Ovary (tissue), 9 donors: Measurements from ENCODE around the gene GCN1. TPM values are rescaled to one million over a fixed set of nuclear protein-coding genes. Genes with fewer than 3 reads are reported as not detected.
A peak's percentile ranks its signal among the peaks of the same experiment; 100 is the strongest.

Experiments
- DNase-seq, 5 donors: peaks; one replicate each; pipeline ENCODE4 v3.0.0-alpha.2; 2019 to 2020
- H3K27ac ChIP-seq, 2 donors: fragments of 200-600 bp; one replicate each; pipeline versions ENCODE4 v1.5.1 to v1.8.0; 2019 to 2022
- H3K27me3 ChIP-seq: fragments of 200-600 bp; one replicate; pipeline ENCODE4 v1.8.0; 2022
- H3K36me3 ChIP-seq: fragments of 200-600 bp; sonication (generic); one replicate; pipeline ENCODE4 v1.5.1; 2019
- H3K4me1 ChIP-seq: one replicate; pipeline ENCODE4 v1.8.1; 2013; ENCODE audit warnings: mild to moderate bottlenecking, moderate library complexity; ENCODE audit not compliant: insufficient read depth
- H3K4me3 ChIP-seq: fragments of 200-600 bp; sonication (generic); one replicate; pipeline ENCODE4 v1.5.1; 2017
- H3K9me3 ChIP-seq, 2 donors: fragments of 200-600 bp in 1 of 2; sonication (generic) in 1 of 2; one replicate each; pipeline versions ENCODE4 v1.5.1 to v1.8.1; 2013 to 2019; ENCODE audit warnings: mild to moderate bottlenecking in 1 of 2, moderate library complexity in 1 of 2
- CTCF ChIP-seq, 3 donors: fragments of 450-650 bp in 2 of 3; fragments of 200-600 bp in 1 of 3; IDR thresholded peaks; one replicate each; pipeline versions ENCODE4 v1.5.1 to v1.8.0; 2016 to 2022; ENCODE audit warnings: antibody characterized with exemption in 3 of 3, mild to moderate bottlenecking in 1 of 3
- EP300 ChIP-seq: sonication (generic); formaldehyde crosslinking; IDR thresholded peaks from one replicate; pipeline ENCODE4 v1.6.1; 2017; ENCODE audit warnings: antibody characterized with exemption
- POLR2A ChIP-seq: fragments of 450-650 bp; IDR thresholded peaks from one replicate; pipeline ENCODE4 v1.6.1; 2017; ENCODE audit warnings: antibody characterized with exemption, mild to moderate bottlenecking, moderate library complexity
- WGBS, 3 donors: extraction: QIAGEN DNeasy Blood & Tissue Kit in 1 of 3; methylation state at CpG; one replicate each; pipeline versions ENCODE4 v1.1.5 to v1.1.7; 2013 to 2017; 5-methylcytosine and 5-hydroxymethylcytosine counted together
- intact Hi-C, 4 donors: fragments of 100-400 bp; cut with DNase I; formaldehyde crosslinking; loops; one replicate each; pipeline versions ENCODE4 v1.11.0 to v1.15.1; 2022 to 2023
- polyA plus RNA-seq, 2 donors: library from polyadenylated mRNA; stranded (reverse); fragments of 200-250 nt in 1 of 2; fragments of 350-450 nt in 1 of 2; fragmentation: Illumina TruSeq in 1 of 2; extraction: RNeasy Lipid Tissue Mini Kit (QIAGEN cat#74804) in 1 of 2; gene quantifications; one replicate each; pipeline ENCODE4 v1.2.3, GENCODE V29; 2013 to 2014
- total RNA-seq, 7 donors: library from RNA; depleted of rRNA in 2 of 7; stranded (reverse); fragments of >200 nt in 2 of 7; fragmentation: NEBNext Ultra II Directional in 3 of 7; extraction: Animal tissue kit (Norgen Biotek cat#: 25700) in 3 of 7; gene quantifications; one replicate each; pipeline versions ENCODE4 v1.1.0 to v1.2.4, GENCODE V29; 2016 to 2023
- donor health status: DM: no; HTN: no; CAD: no; lungs with moderate emphysema.
- donor health status: DM: no; HTN: no; CAD: no.
- donor health status: Bipolar disorder and iron deficiency.
- donor health status: DM: yes; HTN: yes; CAD: no.
- donor health status: DM: no; HTN: no; CAD: no.
- donor health status: DM: yes; HTN: yes; CAD: no.

The GCN1 gene
- total and polyA plus RNA-seq, 9 donors = 22.6 to 86.2 (median 61.4) TPM

- peak; percentile 97 to 99 (median 99) for DNase-seq
- WGBS, 3 donors = 1% methylated on average over 44 to 55 of the region's 55 CpGs
- no peaks in the 10 kb centered on the region for H3K9me3 ChIP-seq
- TF ChIP-seq POLR2A = no peak
- TF ChIP-seq CTCF (IDR thresholded peaks at IDR 0.05) = peak; percentile 97 to 99 (median 97)
- peak; percentile 40 for TF ChIP-seq EP300
- peaks cover 2% of the 10 kb centered on the region for H3K4me1 ChIP-seq
- no peak overlapping the region for H3K27ac ChIP-seq
- H3K4me3 ChIP-seq = peak overlapping the region; percentile 21
- intact Hi-C loops = no loop called here
- H3K27me3 ChIP-seq = no peaks in the 10 kb centered on the region
- no peaks in the 10 kb centered on the region for H3K36me3 ChIP-seq
These were observed 107.5 kb downstream of the GCN1 start for GRCh38 chr12:120086801-120087621.

GRCh38 chr12:120085920-120086645, 108.4 kb downstream of the GCN1 start:
- DNase-seq = peak in 1 of 5 donors; percentile 26
- no peak for TF ChIP-seq POLR2A
- no peak for TF ChIP-seq CTCF (IDR thresholded peaks at IDR 0.05)
- no peak for TF ChIP-seq EP300
- Histone ChIP-seq H3K9me3 (no peaks in the 10 kb centered on the region), H3K27ac (no peak overlapping the region), H3K27me3 (no peaks in the 10 kb centered on the region), H3K4me3 (no peak overlapping the region), H3K36me3 (no peaks in the 10 kb centered on the region), H3K4me1 (peaks cover 2% of the 10 kb centered on the region)
- intact Hi-C loops = no loop called here
- WGBS, 3 donors = 57 to 61% (median 60%) methylated on average over 6 of the region's 6 CpGs

GRCh38 chr12:120081641-120082040, 112.9 kb downstream of the GCN1 start:
- no peak overlapping the region for H3K4me3 ChIP-seq
- H3K4me1 ChIP-seq = no peaks in the 10 kb centered on the region
- H3K27me3 ChIP-seq = no peaks in the 10 kb centered on the region
- H3K27ac ChIP-seq = no peak overlapping the region
- DNase-seq = no peak
- intact Hi-C loops = no loop called here
- H3K9me3 ChIP-seq = no peaks in the 10 kb centered on the region
- no peaks in the 10 kb centered on the region for H3K36me3 ChIP-seq
- TF ChIP-seq POLR2A = no peak
- TF ChIP-seq EP300 = no peak
- no peak for TF ChIP-seq CTCF (IDR thresholded peaks at IDR 0.05)
- WGBS, 3 donors = 93 to 98% (median 96%) methylated on average over 2 of the region's 2 CpGs

GRCh38 chr12:120079411-120080400, 114.8 kb downstream of the GCN1 start:
- intact Hi-C loops = no loop called here
- TF ChIP-seq CTCF (IDR thresholded peaks at IDR 0.05) (no peak), POLR2A (no peak), EP300 (no peak)
- DNase-seq = no peak
- H3K4me3 ChIP-seq = no peak overlapping the region
- no peaks in the 10 kb centered on the region for H3K36me3 ChIP-seq
- H3K4me1 ChIP-seq = no peaks in the 10 kb centered on the region
- no peaks in the 10 kb centered on the region for H3K9me3 ChIP-seq
- WGBS, 3 donors = 60 to 75% (median 65%) methylated on average over 9 of the region's 9 CpGs
- no peak overlapping the region for H3K27ac ChIP-seq
- H3K27me3 ChIP-seq = no peaks in the 10 kb centered on the region
